Transverse colon (tissue), 3 donors: Measurements from ENCODE around the gene RFTN1.

Experiments
- EP300 ChIP-seq: sonication (generic); formaldehyde crosslinking; IDR thresholded peaks from one replicate; pipeline ENCODE4 v1.6.1; 2017; ENCODE audit warnings: antibody characterized with exemption, low read depth
- POLR2A ChIP-seq: fragments of 450-650 bp; IDR thresholded peaks from one replicate; pipeline ENCODE4 v1.6.1; 2016; ENCODE audit warnings: antibody characterized with exemption, mild to moderate bottlenecking, moderate library complexity
- TF ChIP-seq, protein P1 (sequence below), 5 experiments: fragments of 200-600 bp in 3 of 5; fragments of 450-650 bp in 2 of 5; sonication (generic) in 3 of 5; IDR thresholded peaks; 1 replicate in 2 of 5; 2 replicates in 3 of 5; pipeline ENCODE4 v1.5.1; 2016 to 2017; ENCODE audit warnings: antibody characterized with exemption in 5 of 5, inconsistent platforms in 3 of 5, mild to moderate bottlenecking in 2 of 5, moderate library complexity in 1 of 5

DNA sequence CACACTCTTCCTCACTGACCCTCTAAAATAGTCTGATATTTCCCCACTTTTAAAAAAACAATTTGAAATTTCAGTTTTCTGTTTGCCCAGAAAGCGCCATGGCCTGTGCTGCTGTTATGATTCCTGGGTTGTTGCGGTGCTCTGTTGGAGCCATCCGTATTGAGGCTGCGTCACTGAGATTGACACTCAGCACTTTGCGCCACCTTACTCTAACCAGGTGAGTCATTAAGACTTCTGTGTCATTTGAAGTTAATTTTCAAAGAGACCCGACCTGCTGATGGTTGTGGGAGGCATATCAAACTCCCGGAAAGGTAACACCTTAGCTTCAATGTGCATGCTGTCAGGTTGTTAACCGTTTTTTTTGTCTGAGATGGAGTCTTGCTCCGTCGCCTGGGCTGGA, 242.6 kb downstream of the RFTN1 start:
- TF ChIP-seq, protein P1, sequence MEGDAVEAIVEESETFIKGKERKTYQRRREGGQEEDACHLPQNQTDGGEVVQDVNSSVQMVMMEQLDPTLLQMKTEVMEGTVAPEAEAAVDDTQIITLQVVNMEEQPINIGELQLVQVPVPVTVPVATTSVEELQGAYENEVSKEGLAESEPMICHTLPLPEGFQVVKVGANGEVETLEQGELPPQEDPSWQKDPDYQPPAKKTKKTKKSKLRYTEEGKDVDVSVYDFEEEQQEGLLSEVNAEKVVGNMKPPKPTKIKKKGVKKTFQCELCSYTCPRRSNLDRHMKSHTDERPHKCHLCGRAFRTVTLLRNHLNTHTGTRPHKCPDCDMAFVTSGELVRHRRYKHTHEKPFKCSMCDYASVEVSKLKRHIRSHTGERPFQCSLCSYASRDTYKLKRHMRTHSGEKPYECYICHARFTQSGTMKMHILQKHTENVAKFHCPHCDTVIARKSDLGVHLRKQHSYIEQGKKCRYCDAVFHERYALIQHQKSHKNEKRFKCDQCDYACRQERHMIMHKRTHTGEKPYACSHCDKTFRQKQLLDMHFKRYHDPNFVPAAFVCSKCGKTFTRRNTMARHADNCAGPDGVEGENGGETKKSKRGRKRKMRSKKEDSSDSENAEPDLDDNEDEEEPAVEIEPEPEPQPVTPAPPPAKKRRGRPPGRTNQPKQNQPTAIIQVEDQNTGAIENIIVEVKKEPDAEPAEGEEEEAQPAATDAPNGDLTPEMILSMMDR (IDR thresholded peaks at IDR 0.05), result no peak
- TF ChIP-seq EP300 (no peak), POLR2A (no peak)
